HL-60 (cell line): Measurements from ENCODE around the gene NCAPG2.

Source experiments
- DNase-seq, 2 experiments: peaks; one replicate each; pipeline ENCODE4 v3.0.0-alpha.2; 2010 to 2020; ENCODE audit warnings: low read depth in 1 of 2, low spot score in 1 of 2
- H3K27ac ChIP-seq: fragments of 250-450 bp; sonication (Bioruptor Pico); replicated peaks from 2 replicates; pipeline ENCODE4 v1.5.1; 2020; ENCODE audit warnings: mild to moderate bottlenecking, moderate library complexity
- H3K27me3 ChIP-seq: fragments of 250-450 bp; sonication (Bioruptor Pico); 2 replicates; pipeline ENCODE4 v1.5.1; 2021; ENCODE audit warnings: mild to moderate bottlenecking, moderate library complexity; ENCODE audit not compliant: insufficient read depth, poor library complexity, severe bottlenecking
- H3K4me3 ChIP-seq: replicated peaks from 2 replicates; pipeline ENCODE4 v1.5.1; 2011; ENCODE audit warnings: mild to moderate bottlenecking, control low read depth, low read length; ENCODE audit not compliant: insufficient read depth
- CTCF ChIP-seq: IDR thresholded peaks from one replicate; pipeline ENCODE4 v1.5.1; 2011; ENCODE audit warnings: low read length, control low read depth, inconsistent platforms; ENCODE audit not compliant: insufficient read depth
- GABPA ChIP-seq: IDR thresholded peaks from 2 replicates; pipeline ENCODE4 v1.6.1; 2012; ENCODE audit warnings: low read depth
- POLR2AphosphoS5 ChIP-seq: IDR thresholded peaks from 2 replicates; pipeline ENCODE4 v1.6.1; 2012; ENCODE audit warnings: low read depth
- REST ChIP-seq: IDR thresholded peaks from 2 replicates; pipeline ENCODE4 v1.6.1; 2012; ENCODE audit warnings: low read depth; ENCODE audit not compliant: insufficient replicate concordance
- SPI1 ChIP-seq: IDR thresholded peaks from 2 replicates; pipeline ENCODE4 v1.6.1; 2012; ENCODE audit warnings: low read depth, mild to moderate bottlenecking, borderline replicate concordance

Gene NCAPG2

GRCh38 chr7:158590181-158590530, 114.4 kb downstream of the NCAPG2 start:
- H3K4me3 ChIP-seq = no peak overlapping the region
- no peak for DNase-seq
- TF ChIP-seq REST (no peak), SPI1 (no peak), GABPA (no peak)
- no peak overlapping the region for H3K27ac ChIP-seq
- peaks cover 22% of the 10 kb centered on the region for H3K27me3 ChIP-seq

GRCh38 chr7:158589653-158590052, 115.0 kb downstream of the NCAPG2 start:
- TF ChIP-seq REST (no peak), POLR2AphosphoS5 (no peak), GABPA (no peak), CTCF (no peak), SPI1 (no peak)
- Histone ChIP-seq H3K4me3 (no peak overlapping the region), H3K27ac (no peak overlapping the region), H3K27me3 (peaks cover 22% of the 10 kb centered on the region)
- DNase-seq = no peak

DNA sequence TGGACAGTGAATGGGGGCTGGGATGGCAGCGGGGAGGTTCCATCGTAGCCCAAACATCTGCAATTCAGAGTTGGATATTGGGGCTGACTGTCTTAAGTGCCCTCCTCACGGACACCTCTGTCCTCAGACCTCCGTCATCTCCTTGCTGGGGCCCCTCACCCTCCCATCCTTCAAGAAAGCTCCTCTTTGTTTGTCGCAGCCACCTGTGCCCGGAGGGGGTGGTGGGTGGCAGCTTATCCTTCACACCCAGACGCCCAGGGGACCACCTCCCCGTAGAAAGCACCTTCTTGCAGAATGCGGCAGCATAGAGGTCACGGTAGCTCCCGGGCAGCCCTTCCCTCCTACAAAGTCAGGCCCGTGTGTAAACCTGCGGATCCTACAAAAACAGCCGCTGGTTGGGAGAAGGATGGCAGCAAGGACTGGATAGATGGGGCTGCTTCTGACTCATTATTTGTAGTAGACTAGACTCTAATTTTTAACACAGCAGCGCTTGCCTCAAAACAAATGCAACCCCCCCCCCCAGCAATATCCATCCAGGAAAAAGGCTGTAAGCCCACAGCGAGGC, 115.6 kb downstream of the NCAPG2 start:
- no peak for DNase-seq
- H3K27ac ChIP-seq = no peak overlapping the region
- TF ChIP-seq POLR2AphosphoS5 = no peak
- peaks cover 25% of the 10 kb centered on the region for H3K27me3 ChIP-seq
- no peak overlapping the region for H3K4me3 ChIP-seq

- no peak overlapping the region for H3K27ac ChIP-seq
Measured at GRCh38 chr7:158588085-158588877, 116.3 kb downstream of the NCAPG2 start.

More at GRCh38 chr7:158588085-158588877, 116.3 kb downstream of the NCAPG2 start:
- Histone ChIP-seq H3K27me3 (peaks cover 25% of the 10 kb centered on the region), H3K4me3 (no peak overlapping the region)
- no peak for DNase-seq
- TF ChIP-seq SPI1 (no peak), REST (no peak), GABPA (no peak)
